NT2/D1 (cell line): Measurements from ENCODE around the gene KRCC1.

Source experiments
- SUZ12 ChIP-seq: IDR thresholded peaks from 2 replicates; pipeline ENCODE4 v1.6.1; 2011; ENCODE audit not compliant: insufficient read length, insufficient read depth; ENCODE audit errors: extremely low read depth
- YY1 ChIP-seq: IDR thresholded peaks from 2 replicates; pipeline ENCODE4 v1.6.1; 2011; ENCODE audit not compliant: insufficient read length, insufficient read depth
- ZNF274 ChIP-seq: IDR thresholded peaks from 2 replicates; pipeline ENCODE4 v1.6.1; 2011; ENCODE audit warnings: mild to moderate bottlenecking, low read depth, low read length

GRCh38 chr2:88071365-88071764 lies 15.8 kb upstream of the KRCC1 start:
- TF ChIP-seq YY1 (no peak), ZNF274 (no peak), SUZ12 (no peak)
